ENCODE data around the gene SMAD7. TPM values are rescaled to one million over a fixed set of nuclear protein-coding genes. Genes with fewer than 3 reads are reported as not detected.
A peak's percentile ranks its signal among the peaks of the same experiment; 100 is the strongest.

The SMAD7 gene
- total RNA-seq, 4 donors from 2014 or later, result 42.9 to 100 (median 68.7) TPM

GRCh38 chr18:48931680-48932461, 18.9 kb downstream of the SMAD7 start:
- no peak for TF ChIP-seq POLR2A (IDR thresholded peaks at IDR 0.05)
- TF ChIP-seq CTCF (IDR thresholded peaks at IDR 0.05), result peak in 1 of 6 experiments; percentile 14
- DNase-seq, result peak in 1 of 3 donors; percentile 55
- Histone ChIP-seq H3K9me3 (no peaks in the 10 kb centered on the region), H3K4me3 (peak overlapping the region in 1 of 4 donors; percentile 3), H3K27ac (peak overlapping the region; percentile 0 to 92 (median 80)), H3K36me3 (peaks cover 0 to 5% (median 0%) of the 10 kb centered on the region in 3 donors), H3K4me1 (peaks cover 35 to 94% (median 72%) of the 10 kb centered on the region in 4 donors), H3K27me3 (no peaks in the 10 kb centered on the region)

GRCh38 chr18:48930926-48931325, 19.8 kb downstream of the SMAD7 start:
- Histone ChIP-seq H3K4me3 (no peak overlapping the region), H3K36me3 (no peaks in the 10 kb centered on the region), H3K9me3 (no peaks in the 10 kb centered on the region), H3K27ac (peak overlapping the region in 3 of 4 donors; percentile 62 to 92 (median 86)), H3K27me3 (no peaks in the 10 kb centered on the region), H3K4me1 (peaks cover 32 to 100% (median 76%) of the 10 kb centered on the region in 4 donors)
- DNase-seq, result no peak
- TF ChIP-seq CTCF (IDR thresholded peaks at IDR 0.05) (no peak), POLR2A (IDR thresholded peaks at IDR 0.05) (no peak)

- Histone ChIP-seq H3K4me1 (peaks cover 33 to 99% (median 71%) of the 10 kb centered on the region in 4 donors), H3K4me3 (peak overlapping the region in 2 of 4 donors; percentile 28 to 42), H3K9me3 (no peaks in the 10 kb centered on the region), H3K27ac (peak overlapping the region; percentile 62 to 92 (median 74)), H3K36me3 (no peaks in the 10 kb centered on the region), H3K27me3 (no peaks in the 10 kb centered on the region)
- TF ChIP-seq POLR2A (IDR thresholded peaks at IDR 0.05) (peak in 1 of 2 donors; percentile 55), CTCF (IDR thresholded peaks at IDR 0.05) (peak in 1 of 6 experiments; percentile 17)
- peak in 2 of 3 donors; percentile 85 to 90 for DNase-seq
Observed at GRCh38 chr18:48929941-48930713, 20.6 kb downstream of the SMAD7 start.

- Histone ChIP-seq H3K36me3 (no peaks in the 10 kb centered on the region), H3K4me3 (peak overlapping the region in 2 of 4 donors; percentile 25 to 28), H3K27me3 (no peaks in the 10 kb centered on the region), H3K27ac (peak overlapping the region; percentile 62 to 92 (median 74)), H3K9me3 (no peaks in the 10 kb centered on the region), H3K4me1 (peaks cover 42 to 99% (median 73%) of the 10 kb centered on the region in 4 donors)
- DNase-seq, result peak in 1 of 3 donors; percentile 49
- no peak for TF ChIP-seq CTCF (IDR thresholded peaks at IDR 0.05)
- no peak for TF ChIP-seq POLR2A (IDR thresholded peaks at IDR 0.05)
Observed at GRCh38 chr18:48929212-48929612, 21.6 kb downstream of the SMAD7 start.

GRCh38 chr18:48928787-48929186, 22.0 kb downstream of the SMAD7 start:
- DNase-seq, result peak; percentile 73 to 94 (median 92)
- H3K36me3 ChIP-seq, result no peaks in the 10 kb centered on the region

More at GRCh38 chr18:48928787-48929186, 22.0 kb downstream of the SMAD7 start:
- Histone ChIP-seq H3K9me3 (no peaks in the 10 kb centered on the region), H3K4me1 (peaks cover 42 to 99% (median 72%) of the 10 kb centered on the region in 4 donors), H3K4me3 (peak overlapping the region in 2 of 4 donors; percentile 25 to 28), H3K27me3 (no peaks in the 10 kb centered on the region), H3K27ac (peak overlapping the region; percentile 62 to 92 (median 74))
- TF ChIP-seq CTCF (IDR thresholded peaks at IDR 0.05) (no peak), POLR2A (IDR thresholded peaks at IDR 0.05) (peak in 1 of 2 donors; percentile 33)
